Activated CD4-positive, CD25-positive, alpha-beta regulatory T cell treated with anti-CD3 and anti-CD28 coated beads, Interleukin-2, amount 50 U/mL, for 16 hours (primary cell): Measurements from ENCODE around the gene DACH1.

Experiments used
- DNase-seq: peaks from one replicate; pipeline ENCODE4 v3.0.0-alpha.2; 2020; ENCODE audit warnings: low read depth, low spot score

DACH1 gene

GRCh38 chr13:71624653-71625600 lies 242.1 kb downstream of the DACH1 start:
- no peak for DNase-seq

DNA sequence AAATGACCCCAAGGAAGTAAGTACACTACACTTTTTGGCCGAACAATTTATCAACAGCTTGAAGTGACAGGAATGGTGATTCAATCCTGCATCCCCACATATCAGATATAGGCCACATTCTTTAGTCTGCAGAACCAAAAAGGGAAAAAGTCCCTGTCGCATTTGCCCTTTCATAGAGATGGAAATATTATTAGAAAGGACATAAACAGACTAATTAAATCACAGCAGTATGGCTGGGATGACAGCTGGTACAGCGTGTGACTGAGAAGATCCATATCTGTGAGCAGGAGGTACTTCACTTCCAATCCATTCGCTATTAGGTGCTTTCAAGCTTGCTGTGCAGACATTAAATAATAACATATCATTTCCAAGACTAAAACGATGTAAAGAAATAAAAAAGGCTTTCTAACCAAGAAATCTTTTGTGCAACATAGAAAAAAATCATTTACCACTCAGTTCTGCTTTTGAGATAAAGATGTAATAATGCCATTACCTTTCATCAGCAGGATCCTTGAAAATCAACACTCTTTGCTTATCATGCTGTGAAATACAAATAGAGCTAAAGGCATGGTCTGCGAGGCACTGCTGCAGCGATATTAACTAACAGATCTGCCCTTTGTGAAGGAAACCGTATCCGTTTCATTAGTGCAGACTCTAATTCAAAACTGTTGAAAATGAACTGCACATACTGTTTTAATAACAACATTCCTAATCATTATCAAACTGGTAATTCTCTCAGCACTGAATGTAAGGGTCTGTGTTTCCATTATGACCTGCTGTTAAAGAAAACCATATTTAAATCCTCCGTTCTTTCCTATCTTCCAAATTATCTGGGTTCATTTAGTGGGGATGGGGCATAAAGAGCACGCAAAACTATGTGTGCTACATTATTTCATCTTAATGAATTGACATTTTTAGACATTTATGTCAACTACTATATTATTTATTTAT lies 245.6 kb downstream of the DACH1 start:
- DNase-seq: no peak

GRCh38 chr13:71619096-71619495 lies 247.9 kb downstream of the DACH1 start:
- no peak for DNase-seq

GRCh38 chr13:71618159-71618558 lies 248.8 kb downstream of the DACH1 start:
- DNase-seq: no peak

GRCh38 chr13:71617265-71617664 lies 249.7 kb downstream of the DACH1 start:
- DNase-seq: no peak

DNA sequence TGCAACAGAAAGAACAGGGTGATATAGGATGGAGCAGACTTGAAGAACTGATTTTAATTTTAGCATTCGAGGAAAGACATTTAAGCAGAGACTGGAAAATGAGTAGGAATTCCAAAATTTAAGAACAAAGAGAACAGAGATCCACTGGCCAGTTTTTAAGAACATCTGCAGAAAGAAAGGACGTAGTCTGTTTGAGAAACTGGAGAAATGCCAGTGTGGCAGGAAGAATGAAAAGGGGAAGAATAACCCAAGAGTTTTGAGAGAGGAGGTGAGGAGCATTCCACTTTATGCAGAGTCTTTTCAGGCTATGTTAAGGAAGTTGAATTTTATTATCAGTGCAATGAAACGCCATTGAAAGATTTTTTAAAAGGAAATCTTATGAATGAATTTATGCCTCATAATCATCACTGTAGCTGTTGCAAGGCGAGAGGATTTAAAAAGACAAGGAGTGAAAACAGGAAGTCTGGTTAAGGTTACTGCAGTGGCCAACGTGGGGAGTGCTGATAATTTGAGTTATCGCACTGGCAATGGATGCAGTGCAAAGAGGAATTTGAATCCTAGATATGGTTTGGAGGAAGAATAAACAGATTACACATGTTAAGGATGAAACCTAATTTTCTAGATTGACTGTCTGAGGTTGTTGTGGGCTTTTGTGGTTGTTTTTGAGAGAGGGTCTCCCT lies 253.8 kb downstream of the DACH1 start:
- DNase-seq: no peak

DNA sequence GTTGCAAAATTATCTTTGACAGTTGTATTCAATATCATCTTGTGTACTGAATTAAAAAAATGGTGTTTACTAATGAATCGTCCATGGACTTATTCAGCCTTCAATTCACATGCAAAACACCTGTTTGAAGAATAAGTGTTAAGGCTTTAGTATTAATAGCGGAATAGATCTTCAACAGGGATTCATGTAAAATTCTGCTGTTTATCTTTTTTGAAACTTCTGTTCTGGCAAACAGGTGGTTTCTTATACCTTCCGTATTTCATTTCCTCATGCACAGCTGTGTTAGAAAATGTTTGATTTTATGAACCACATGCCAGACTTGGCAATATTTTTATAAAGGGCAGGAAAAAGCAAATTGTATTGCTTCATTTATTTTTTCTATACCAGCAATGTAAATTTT lies 255.7 kb downstream of the DACH1 start:
- DNase-seq: no peak

DNA sequence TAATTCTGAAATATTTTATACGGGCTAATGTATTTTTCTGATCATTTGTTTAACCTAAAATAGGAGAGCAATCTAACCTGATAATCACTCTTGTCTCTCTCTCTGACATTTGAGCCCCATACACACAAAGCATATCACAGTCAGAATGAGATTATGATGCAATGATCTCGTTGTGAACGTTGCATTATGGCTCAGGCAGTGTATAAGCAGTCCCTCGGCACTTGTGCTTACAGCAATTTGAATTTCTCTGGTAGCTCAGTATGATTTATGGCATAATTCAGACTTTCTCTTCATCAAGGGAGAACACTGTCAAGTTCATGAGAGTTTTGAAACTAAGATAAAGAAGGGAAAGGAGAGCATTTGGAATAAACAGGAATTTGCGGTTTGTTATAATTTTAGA lies 256.1 kb downstream of the DACH1 start:
- no peak for DNase-seq

DNA sequence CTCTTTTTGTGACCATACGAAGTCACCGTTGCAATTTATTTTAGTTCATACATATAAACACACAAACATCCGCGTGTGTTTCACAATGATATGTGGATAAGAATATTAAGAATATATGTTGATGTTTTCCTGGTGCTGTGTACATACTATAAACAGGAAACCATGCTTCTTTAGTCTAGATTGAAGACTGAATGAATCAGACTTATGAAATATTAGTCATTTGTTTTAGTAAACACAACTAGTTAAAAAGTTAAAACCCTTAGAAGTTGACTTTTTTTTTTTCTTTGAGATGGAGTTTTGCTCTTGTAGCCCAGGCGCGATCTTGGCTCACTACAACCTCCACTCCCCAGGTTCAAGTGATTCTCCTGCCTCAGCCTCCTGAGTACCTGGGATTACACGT lies 257.7 kb downstream of the DACH1 start:
- no peak for DNase-seq

DNA sequence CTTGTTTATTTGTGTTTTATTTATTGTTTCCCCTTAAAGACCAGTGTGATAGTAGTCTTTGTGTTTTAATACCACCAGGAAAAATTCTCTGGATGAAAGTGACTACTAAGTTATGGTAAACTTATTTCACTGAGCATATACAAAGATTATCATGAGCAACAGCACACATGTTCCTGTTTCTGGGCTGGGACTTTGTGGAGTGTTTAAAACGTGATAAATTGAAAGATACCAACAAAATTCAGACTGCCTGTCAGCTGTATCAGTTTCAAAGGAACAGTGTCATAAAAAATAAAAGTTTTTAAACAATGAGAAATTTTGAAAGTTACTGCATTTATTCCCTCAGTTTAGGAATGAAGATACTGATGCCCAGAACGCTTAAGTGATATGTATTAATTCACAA lies 259.4 kb downstream of the DACH1 start:
- DNase-seq: no peak

DNA sequence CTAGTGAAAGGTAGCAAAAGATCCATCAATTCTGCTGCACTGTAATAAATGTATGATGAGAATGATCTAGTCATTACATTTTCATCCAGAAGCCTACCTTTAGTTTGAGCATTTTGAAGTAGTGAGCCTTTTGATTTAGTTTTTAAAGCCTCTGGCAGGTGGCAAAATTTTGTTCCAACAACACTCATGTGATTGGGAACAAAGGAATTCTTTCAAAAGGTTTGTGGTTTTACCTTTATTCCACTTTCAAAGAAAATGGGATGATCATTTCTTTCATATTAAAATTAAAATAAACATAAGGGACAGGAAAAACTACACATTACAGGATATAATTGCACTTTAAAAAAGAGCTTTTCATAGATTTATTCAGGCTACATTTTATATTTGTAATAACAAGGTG lies 260.2 kb downstream of the DACH1 start:
- DNase-seq: no peak

- DNase-seq: no peak
These were observed 261.3 kb downstream of the DACH1 start for GRCh38 chr13:71605744-71606143.

- DNase-seq: no peak
These were observed 263.7 kb downstream of the DACH1 start for GRCh38 chr13:71603255-71603654.

- DNase-seq: no peak
These were observed 264.7 kb downstream of the DACH1 start for GRCh38 chr13:71602344-71602743.

DNA sequence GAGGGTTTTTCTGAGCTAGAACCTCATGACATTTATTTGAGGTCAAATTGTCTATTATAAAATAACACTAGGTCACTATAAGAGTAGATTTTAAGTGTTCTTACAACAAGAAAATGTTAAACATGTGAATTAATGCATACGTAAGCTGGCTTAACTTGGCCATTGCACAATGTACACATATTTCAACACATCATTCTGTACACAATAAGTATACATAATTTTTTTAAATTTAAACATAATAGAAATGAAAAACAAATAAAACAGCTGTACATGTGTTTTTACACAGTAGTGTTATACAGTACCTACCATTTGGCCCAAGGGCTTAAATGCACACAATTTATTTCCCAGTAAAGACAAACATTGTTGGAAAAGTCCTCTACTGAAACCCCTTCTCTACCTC lies 269.9 kb downstream of the DACH1 start:
- DNase-seq: no peak

GRCh38 chr13:71596116-71596515 lies 270.9 kb downstream of the DACH1 start:
- DNase-seq: no peak

DNA sequence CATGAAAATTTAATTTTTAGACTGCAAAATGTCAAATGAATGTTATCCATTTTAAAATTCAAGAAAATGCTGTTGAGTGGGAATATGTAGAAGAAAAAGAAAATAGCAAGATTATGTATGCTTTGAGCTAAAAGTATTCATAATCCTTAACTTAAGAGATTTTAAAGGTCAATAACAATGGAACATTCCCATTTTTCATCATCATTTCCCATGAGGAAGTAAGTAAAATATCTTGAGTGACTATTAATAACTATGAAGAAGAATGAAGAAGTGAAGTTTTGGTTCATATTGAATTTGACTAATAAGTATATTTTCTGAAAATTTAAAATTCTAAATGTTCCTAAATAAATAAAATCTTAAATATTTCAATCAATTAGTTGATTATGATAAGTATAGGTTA lies 273.4 kb downstream of the DACH1 start:
- no peak for DNase-seq

- no peak for DNase-seq
These were observed 275.6 kb downstream of the DACH1 start for GRCh38 chr13:71591374-71591773.

- DNase-seq: no peak
These were observed 276.3 kb downstream of the DACH1 start for GRCh38 chr13:71590654-71591148.

DNA sequence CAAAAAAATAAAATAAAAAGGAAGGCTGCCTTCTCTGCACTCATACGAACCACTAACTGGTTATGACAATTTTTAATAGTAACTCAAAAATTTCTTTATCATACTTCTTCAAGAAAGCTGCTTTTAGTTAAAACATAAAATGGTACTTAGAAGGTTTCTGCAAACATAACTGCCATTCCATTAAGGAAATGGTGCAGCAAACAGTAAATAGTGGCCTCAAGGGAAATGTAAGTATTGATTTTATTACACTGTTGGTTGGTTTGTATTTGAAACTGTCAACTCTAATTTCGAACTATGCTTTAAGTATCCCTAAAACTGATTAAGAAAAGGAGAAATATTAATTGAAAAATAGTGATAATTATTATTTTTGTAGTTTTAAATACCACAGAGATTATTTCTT lies 278.0 kb downstream of the DACH1 start:
- DNase-seq: no peak

GRCh38 chr13:71587817-71588216 lies 279.2 kb downstream of the DACH1 start:
- no peak for DNase-seq

DNA sequence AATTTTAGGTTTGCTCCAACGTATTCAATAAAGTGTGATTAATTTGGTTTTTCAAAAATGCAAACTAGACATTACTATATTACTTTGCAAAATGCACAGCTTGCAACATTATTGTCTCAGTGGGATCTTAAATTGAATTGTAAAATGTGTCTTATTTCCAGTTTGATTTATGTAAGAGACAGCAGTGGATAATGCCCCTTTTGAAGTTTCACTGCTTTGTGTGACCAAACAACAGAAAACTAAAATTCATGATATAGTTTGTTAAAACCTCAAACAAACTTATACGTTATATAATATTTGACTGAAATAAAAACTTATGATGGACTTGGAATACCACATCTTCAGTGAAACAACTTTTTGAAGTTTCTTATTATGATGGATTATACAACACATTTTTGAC lies 279.8 kb downstream of the DACH1 start:
- DNase-seq: no peak
